DOHH2 (cell line): Measurements from ENCODE around the gene TLK2.

Experiments used
- H3F3A ChIP-seq: fragments of 200-600 bp; sonication (generic), shearing (Covaris generic); 2 replicates; pipeline ENCODE4 v1.6.0; 2016; ENCODE audit warnings: antibody characterized with exemption, mild to moderate bottlenecking; ENCODE audit not compliant: control insufficient read depth, insufficient read depth
- H3K27ac ChIP-seq: fragments of 200-600 bp; sonication (generic); 2 replicates; pipeline ENCODE4 v1.5.1; 2014; ENCODE audit warnings: low read depth, mild to moderate bottlenecking, low read length, moderate library complexity
- H3K27me3 ChIP-seq: fragments of 200-600 bp; sonication (generic); 2 replicates; pipeline ENCODE4 v1.6.1; 2014; ENCODE audit warnings: mild to moderate bottlenecking, low read length, mixed read lengths; ENCODE audit not compliant: control insufficient read depth
- H3K36me3 ChIP-seq: fragments of 200-600 bp; sonication (generic); 2 replicates; pipeline ENCODE4 v1.6.1; 2014; ENCODE audit warnings: mild to moderate bottlenecking, low read length, moderate library complexity, mixed read lengths; ENCODE audit not compliant: control insufficient read depth
- H3K4me1 ChIP-seq: fragments of 200-600 bp; sonication (generic); 2 replicates; pipeline ENCODE4 v1.6.1; 2014; ENCODE audit warnings: mild to moderate bottlenecking, low read length, mixed read lengths; ENCODE audit not compliant: control insufficient read depth
- H3K4me2 ChIP-seq: fragments of 200-600 bp; sonication (generic); 2 replicates; pipeline ENCODE4 v1.6.0; 2014; ENCODE audit warnings: mild to moderate bottlenecking, low read length, moderate library complexity
- H3K4me3 ChIP-seq: fragments of 200-600 bp; sonication (generic); 2 replicates; pipeline ENCODE4 v1.5.1; 2014; ENCODE audit warnings: mild to moderate bottlenecking, low read length, mixed read lengths
- H3K79me2 ChIP-seq: fragments of 200-600 bp; sonication (generic); 2 replicates; pipeline ENCODE4 v1.6.1; 2014; ENCODE audit warnings: mild to moderate bottlenecking, low read length, mixed read lengths; ENCODE audit not compliant: control insufficient read depth
- H3K9me2 ChIP-seq: fragments of 200-600 bp; sonication (generic); replicated peaks from 2 replicates; pipeline ENCODE4 v1.6.1; 2014; ENCODE audit warnings: mild to moderate bottlenecking, low read length, mixed read lengths; ENCODE audit not compliant: control insufficient read depth
- H3K9me3 ChIP-seq: fragments of 200-600 bp; sonication (generic); 2 replicates; pipeline ENCODE4 v1.6.1; 2014; ENCODE audit warnings: antibody characterized with exemption, low read length, mixed read lengths; ENCODE audit not compliant: control insufficient read depth, insufficient read depth
- H4K20me1 ChIP-seq: fragments of 200-600 bp; sonication (generic); 2 replicates; pipeline ENCODE4 v1.6.0; 2014; ENCODE audit warnings: low read depth, mild to moderate bottlenecking, antibody characterized with exemption, low read length, moderate library complexity; ENCODE audit not compliant: control insufficient read depth, insufficient read depth
- EZH2phosphoT487 ChIP-seq: fragments of 200-600 bp; sonication (generic); IDR thresholded peaks from 2 replicates; pipeline ENCODE4 v1.6.1; 2017; ENCODE audit warnings: borderline replicate concordance, mild to moderate bottlenecking, antibody characterized with exemption, low read length, moderate library complexity, mixed read lengths
- TF ChIP-seq, protein P1 (sequence below): fragments of 200-600 bp; sonication (generic); IDR thresholded peaks from one replicate; pipeline ENCODE4 v1.5.1; 2014; ENCODE audit warnings: antibody characterized with exemption, mild to moderate bottlenecking, low read depth, low read length; ENCODE audit not compliant: poor library complexity, severe bottlenecking

The TLK2 gene

GRCh38 chr17:62644487-62645173 lies 166.0 kb downstream of the TLK2 start:
- H3K36me3 ChIP-seq: no peaks in the 10 kb centered on the region
- no peak overlapping the region for H3K4me3 ChIP-seq
- no peak overlapping the region for H3K27ac ChIP-seq
- no peaks in the 10 kb centered on the region for H3K4me1 ChIP-seq
- H3K9me2 ChIP-seq: no peaks in the 10 kb centered on the region
- no peaks in the 10 kb centered on the region for H4K20me1 ChIP-seq
- H3K4me2 ChIP-seq: no peak overlapping the region
- no peak for TF ChIP-seq EZH2phosphoT487
- no peaks in the 10 kb centered on the region for H3K79me2 ChIP-seq
- H3K27me3 ChIP-seq: peaks cover 20% of the 10 kb centered on the region
- H3K9me3 ChIP-seq: no peaks in the 10 kb centered on the region
- no peaks in the 10 kb centered on the region for H3F3A ChIP-seq

DNA sequence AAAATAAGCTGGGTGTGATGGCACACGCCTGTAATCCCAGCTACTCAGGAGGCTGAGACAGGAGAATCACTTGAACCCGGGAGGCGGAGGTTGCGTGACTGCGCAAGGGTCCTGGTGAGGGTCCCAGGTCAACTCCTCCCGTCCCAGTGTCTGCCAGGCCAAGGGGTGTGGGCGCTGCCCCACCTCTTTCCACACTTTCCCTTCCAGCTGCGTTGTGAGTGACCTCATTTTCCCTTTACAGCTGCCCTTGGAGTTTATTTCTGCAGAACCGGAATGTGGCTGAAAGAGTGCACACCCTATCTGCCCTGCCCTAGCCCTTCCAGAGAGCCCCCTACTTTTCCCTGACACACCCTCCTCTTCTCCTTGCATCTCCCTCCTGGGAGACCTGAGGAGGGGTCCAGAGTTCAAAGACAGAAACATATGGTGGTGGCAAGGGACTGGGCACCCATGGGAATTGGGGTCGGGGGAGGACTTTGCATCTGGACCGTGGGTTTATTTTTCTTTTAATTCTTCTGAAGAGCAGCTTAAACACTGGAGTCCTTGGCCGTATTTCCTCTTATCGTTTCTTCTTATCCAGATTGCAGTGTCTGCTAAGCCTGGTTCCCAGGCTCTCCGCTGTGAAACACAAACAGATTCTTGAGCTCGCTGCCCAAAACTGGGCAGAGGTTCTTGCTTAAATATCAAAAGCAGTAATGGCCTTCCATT lies 169.8 kb downstream of the TLK2 start:
- Histone ChIP-seq H3K27ac (no peak overlapping the region), H3K9me3 (no peaks in the 10 kb centered on the region), H3K4me1 (peaks cover 18% of the 10 kb centered on the region), H3K27me3 (peaks cover 27% of the 10 kb centered on the region), H3K36me3 (no peaks in the 10 kb centered on the region), H4K20me1 (no peaks in the 10 kb centered on the region), H3K4me3 (no peak overlapping the region), H3F3A (no peaks in the 10 kb centered on the region), H3K4me2 (no peak overlapping the region), H3K79me2 (no peaks in the 10 kb centered on the region), H3K9me2 (no peaks in the 10 kb centered on the region)
- TF ChIP-seq, protein P1, sequence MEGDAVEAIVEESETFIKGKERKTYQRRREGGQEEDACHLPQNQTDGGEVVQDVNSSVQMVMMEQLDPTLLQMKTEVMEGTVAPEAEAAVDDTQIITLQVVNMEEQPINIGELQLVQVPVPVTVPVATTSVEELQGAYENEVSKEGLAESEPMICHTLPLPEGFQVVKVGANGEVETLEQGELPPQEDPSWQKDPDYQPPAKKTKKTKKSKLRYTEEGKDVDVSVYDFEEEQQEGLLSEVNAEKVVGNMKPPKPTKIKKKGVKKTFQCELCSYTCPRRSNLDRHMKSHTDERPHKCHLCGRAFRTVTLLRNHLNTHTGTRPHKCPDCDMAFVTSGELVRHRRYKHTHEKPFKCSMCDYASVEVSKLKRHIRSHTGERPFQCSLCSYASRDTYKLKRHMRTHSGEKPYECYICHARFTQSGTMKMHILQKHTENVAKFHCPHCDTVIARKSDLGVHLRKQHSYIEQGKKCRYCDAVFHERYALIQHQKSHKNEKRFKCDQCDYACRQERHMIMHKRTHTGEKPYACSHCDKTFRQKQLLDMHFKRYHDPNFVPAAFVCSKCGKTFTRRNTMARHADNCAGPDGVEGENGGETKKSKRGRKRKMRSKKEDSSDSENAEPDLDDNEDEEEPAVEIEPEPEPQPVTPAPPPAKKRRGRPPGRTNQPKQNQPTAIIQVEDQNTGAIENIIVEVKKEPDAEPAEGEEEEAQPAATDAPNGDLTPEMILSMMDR: no peak

DNA sequence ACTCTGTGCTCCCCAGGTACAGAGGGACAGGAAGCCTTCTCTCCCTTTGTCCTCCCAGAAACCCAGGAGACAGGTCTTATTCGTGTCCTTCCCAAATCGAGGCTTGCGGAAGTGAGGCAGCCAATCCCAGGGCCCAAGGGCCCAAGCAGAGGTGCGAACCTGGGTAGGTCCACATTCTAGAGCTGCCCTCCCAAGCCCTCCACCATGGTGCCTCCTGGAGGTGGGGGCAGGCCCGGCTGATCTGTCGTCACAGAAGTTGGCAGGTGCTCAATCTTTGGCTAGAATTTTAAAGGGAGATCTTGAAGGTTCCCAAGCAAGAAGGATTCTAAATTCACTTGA lies 170.3 kb downstream of the TLK2 start:
- Histone ChIP-seq H4K20me1 (no peaks in the 10 kb centered on the region), H3K4me3 (no peak overlapping the region), H3F3A (no peaks in the 10 kb centered on the region), H3K4me1 (peaks cover 22% of the 10 kb centered on the region), H3K79me2 (no peaks in the 10 kb centered on the region), H3K36me3 (no peaks in the 10 kb centered on the region), H3K27ac (no peak overlapping the region), H3K4me2 (no peak overlapping the region), H3K27me3 (peaks cover 30% of the 10 kb centered on the region), H3K9me3 (no peaks in the 10 kb centered on the region), H3K9me2 (no peaks in the 10 kb centered on the region)
- TF ChIP-seq EZH2phosphoT487: no peak
- TF ChIP-seq, protein P1: no peak

- H3K36me3 ChIP-seq: no peaks in the 10 kb centered on the region
- TF ChIP-seq, protein P1: no peak
- no peak for TF ChIP-seq EZH2phosphoT487
- no peaks in the 10 kb centered on the region for H3F3A ChIP-seq
- peaks cover 22% of the 10 kb centered on the region for H3K4me1 ChIP-seq
- no peaks in the 10 kb centered on the region for H3K79me2 ChIP-seq
- H3K9me3 ChIP-seq: no peaks in the 10 kb centered on the region
- H3K4me2 ChIP-seq: no peak overlapping the region
- H3K27me3 ChIP-seq: peaks cover 33% of the 10 kb centered on the region
- no peak overlapping the region for H3K4me3 ChIP-seq
- H3K27ac ChIP-seq: no peak overlapping the region
- H3K9me2 ChIP-seq: no peaks in the 10 kb centered on the region
- no peaks in the 10 kb centered on the region for H4K20me1 ChIP-seq
Observed at GRCh38 chr17:62649570-62649969, 170.9 kb downstream of the TLK2 start.
